ENCODE results near the gene PPP1R13L.

Gene PPP1R13L

GRCh38 chr19:45385392-45386221 lies 19.3 kb downstream of the PPP1R13L start:
- TF ChIP-seq CTCF (IDR thresholded peaks at IDR 0.05; ENCODE audit: low read depth, low read length) = no peak
- no peak for TF ChIP-seq EZH2phosphoT487 (IDR thresholded peaks at IDR 0.05; ENCODE audit: low read depth)
- no peaks in the 10 kb centered on the region for H3K27me3 ChIP-seq (ENCODE audit: low read depth, low read length)
- no peaks in the 10 kb centered on the region for H3K79me2 ChIP-seq (ENCODE audit: low read length)
- H3K36me3 ChIP-seq (replicated peaks; ENCODE audit: low read depth, low read length) = no peaks in the 10 kb centered on the region
- H4K20me1 ChIP-seq (ENCODE audit: insufficient read depth, low read length) = no peaks in the 10 kb centered on the region
- no peaks in the 10 kb centered on the region for H3K4me1 ChIP-seq (ENCODE audit: low read length)
- H3K27ac ChIP-seq (ENCODE audit: low read length) = no peak overlapping the region
- no peaks in the 10 kb centered on the region for H3K9me3 ChIP-seq (ENCODE audit: insufficient read depth, low read length)
- H2AFZ ChIP-seq (ENCODE audit: low read depth, low read length) = no peak overlapping the region
- H3K4me2 ChIP-seq (ENCODE audit: low read length) = no peak overlapping the region
- no peak overlapping the region for H3K9ac ChIP-seq (ENCODE audit: low read length)
- no peak overlapping the region for H3K4me3 ChIP-seq (ENCODE audit: low read length)

- Histone ChIP-seq H2AFZ (ENCODE audit: low read depth, low read length) (no peak overlapping the region), H3K4me2 (ENCODE audit: low read length) (no peak overlapping the region), H3K9me3 (ENCODE audit: insufficient read depth, low read length) (no peaks in the 10 kb centered on the region), H3K36me3 (replicated peaks; ENCODE audit: low read depth, low read length) (no peaks in the 10 kb centered on the region), H3K27me3 (ENCODE audit: low read depth, low read length) (no peaks in the 10 kb centered on the region), H3K9ac (ENCODE audit: low read length) (no peak overlapping the region), H3K4me3 (ENCODE audit: low read length) (no peak overlapping the region), H3K4me1 (ENCODE audit: low read length) (peaks cover 14% of the 10 kb centered on the region), H3K27ac (ENCODE audit: low read length) (no peak overlapping the region), H4K20me1 (ENCODE audit: insufficient read depth, low read length) (no peaks in the 10 kb centered on the region), H3K79me2 (ENCODE audit: low read length) (no peaks in the 10 kb centered on the region)
- TF ChIP-seq CTCF (IDR thresholded peaks at IDR 0.05; ENCODE audit: low read depth, low read length) = no peak
- no peak for TF ChIP-seq EZH2phosphoT487 (IDR thresholded peaks at IDR 0.05; ENCODE audit: low read depth)
These were observed 22.4 kb downstream of the PPP1R13L start for GRCh38 chr19:45382426-45382825.

- no peak overlapping the region for H3K9ac ChIP-seq (ENCODE audit: low read length)
- no peak overlapping the region for H3K4me2 ChIP-seq (ENCODE audit: low read length)
- no peak overlapping the region for H3K27ac ChIP-seq (ENCODE audit: low read length)
These were observed 24.8 kb downstream of the PPP1R13L start for GRCh38 chr19:45380107-45380506.

More at GRCh38 chr19:45380107-45380506, 24.8 kb downstream of the PPP1R13L start:
- Histone ChIP-seq H2AFZ (ENCODE audit: low read depth, low read length) (no peak overlapping the region), H3K9me3 (ENCODE audit: insufficient read depth, low read length) (no peaks in the 10 kb centered on the region), H3K4me3 (ENCODE audit: low read length) (no peak overlapping the region), H3K79me2 (ENCODE audit: low read length) (no peaks in the 10 kb centered on the region), H4K20me1 (ENCODE audit: insufficient read depth, low read length) (no peaks in the 10 kb centered on the region), H3K4me1 (ENCODE audit: low read length) (peaks cover 30% of the 10 kb centered on the region), H3K36me3 (replicated peaks; ENCODE audit: low read depth, low read length) (no peaks in the 10 kb centered on the region), H3K27me3 (ENCODE audit: low read depth, low read length) (no peaks in the 10 kb centered on the region)
- TF ChIP-seq EZH2phosphoT487 (IDR thresholded peaks at IDR 0.05; ENCODE audit: low read depth) (no peak), CTCF (IDR thresholded peaks at IDR 0.05; ENCODE audit: low read depth, low read length) (no peak)
